ENCODE data around the gene UBLCP1. TPM values are rescaled to one million over a fixed set of nuclear protein-coding genes. Genes with fewer than 3 reads are reported as not detected.

The UBLCP1 gene
- total and polyA plus RNA-seq, 2 of the 8 experiments (the other 6 are each of a cell fraction or from before 2014, with no cell fraction given): 13.0 to 40.9 TPM

- TF ChIP-seq CHD7 (IDR thresholded peaks at IDR 0.05; ENCODE audit: insufficient replicate concordance, low read length) (no peak), FOSL1 (IDR thresholded peaks at IDR 0.05; ENCODE audit: insufficient read depth, low read depth, low read length) (no peak), NRF1 (IDR thresholded peaks at IDR 0.05; ENCODE audit: low read depth, low read length) (no peak), CHD2 (IDR thresholded peaks at IDR 0.05; ENCODE audit: low read length) (no peak), SIRT6 (IDR thresholded peaks at IDR 0.05; ENCODE audit: low read length) (no peak), CBX8 (IDR thresholded peaks at IDR 0.05; ENCODE audit: borderline replicate concordance, low read depth, low read length) (no peak)
Measured at GRCh38 chr5:159257007-159257406, 6.1 kb upstream of the UBLCP1 start (continued).

Data from H1 (cell line).